Neural progenitor cell (in vitro differentiated cells): ENCODE results near the gene ZNF221.

Experiments
- EZH2 ChIP-seq: fragments of 200-600 bp; sonication (generic); IDR thresholded peaks from 2 replicates; pipeline ENCODE4 v1.6.1; 2017; ENCODE audit warnings: antibody characterized with exemption, mild to moderate bottlenecking, moderate library complexity
- EZH2phosphoT487 ChIP-seq: fragments of 200-600 bp; sonication (generic); IDR thresholded peaks from 2 replicates; pipeline ENCODE4 v1.6.1; 2017; ENCODE audit warnings: antibody characterized with exemption
- TF ChIP-seq, protein P1 (sequence below): fragments of 200-600 bp; sonication (generic); IDR thresholded peaks from 2 replicates; pipeline ENCODE4 v1.5.1; 2017; ENCODE audit warnings: antibody characterized with exemption, mild to moderate bottlenecking

GRCh38 chr19:43950834-43951645 lies at the start of gene ZNF221:
- TF ChIP-seq, protein P1, sequence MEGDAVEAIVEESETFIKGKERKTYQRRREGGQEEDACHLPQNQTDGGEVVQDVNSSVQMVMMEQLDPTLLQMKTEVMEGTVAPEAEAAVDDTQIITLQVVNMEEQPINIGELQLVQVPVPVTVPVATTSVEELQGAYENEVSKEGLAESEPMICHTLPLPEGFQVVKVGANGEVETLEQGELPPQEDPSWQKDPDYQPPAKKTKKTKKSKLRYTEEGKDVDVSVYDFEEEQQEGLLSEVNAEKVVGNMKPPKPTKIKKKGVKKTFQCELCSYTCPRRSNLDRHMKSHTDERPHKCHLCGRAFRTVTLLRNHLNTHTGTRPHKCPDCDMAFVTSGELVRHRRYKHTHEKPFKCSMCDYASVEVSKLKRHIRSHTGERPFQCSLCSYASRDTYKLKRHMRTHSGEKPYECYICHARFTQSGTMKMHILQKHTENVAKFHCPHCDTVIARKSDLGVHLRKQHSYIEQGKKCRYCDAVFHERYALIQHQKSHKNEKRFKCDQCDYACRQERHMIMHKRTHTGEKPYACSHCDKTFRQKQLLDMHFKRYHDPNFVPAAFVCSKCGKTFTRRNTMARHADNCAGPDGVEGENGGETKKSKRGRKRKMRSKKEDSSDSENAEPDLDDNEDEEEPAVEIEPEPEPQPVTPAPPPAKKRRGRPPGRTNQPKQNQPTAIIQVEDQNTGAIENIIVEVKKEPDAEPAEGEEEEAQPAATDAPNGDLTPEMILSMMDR, result peak; percentile 70
- TF ChIP-seq EZH2phosphoT487 (no peak), EZH2 (no peak)
